Testis (tissue), 2 donors: ENCODE data around the gene SEPTIN5.

Experiments used
- CTCF ChIP-seq, 3 experiments: fragments of 450-650 bp in 2 of 3; fragments of 200-600 bp in 1 of 3; sonication (generic) in 1 of 3; IDR thresholded peaks; one replicate each; pipeline ENCODE4 v1.5.1; 2016 to 2019; ENCODE audit warnings: antibody characterized with exemption in 3 of 3, mild to moderate bottlenecking in 2 of 3, moderate library complexity in 1 of 3
- POLR2A ChIP-seq: fragments of 450-650 bp; IDR thresholded peaks from one replicate; pipeline ENCODE4 v1.6.1; 2017; ENCODE audit warnings: antibody characterized with exemption, mild to moderate bottlenecking, moderate library complexity

DNA sequence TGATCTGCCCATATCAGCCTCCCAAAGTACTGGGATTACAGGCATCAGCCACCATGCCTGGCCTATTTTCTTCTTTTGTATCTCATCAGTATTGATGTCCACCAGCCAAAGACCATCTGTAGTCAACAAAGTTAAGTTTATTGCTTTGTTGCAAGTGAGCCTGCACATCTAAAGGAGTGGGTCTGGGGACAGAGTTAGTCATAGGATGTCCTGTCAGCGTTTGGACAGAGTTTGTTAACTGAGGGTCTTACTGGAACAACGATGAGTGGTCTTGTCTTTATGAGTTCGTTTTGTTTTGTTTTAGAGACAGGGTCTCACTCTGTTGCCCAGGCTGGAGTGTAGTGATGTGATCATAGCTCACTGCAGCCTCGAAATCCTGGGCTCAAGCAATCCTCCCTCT is 40.6 kb upstream of the SEPTIN5 start:
- TF ChIP-seq POLR2A: no peak
- no peak for TF ChIP-seq CTCF (IDR thresholded peaks at IDR 0.05)
